ENCODE measurements around the gene TMEM151B. TPM values are rescaled to one million over a fixed set of nuclear protein-coding genes. Genes with fewer than 3 reads are reported as not detected.
A peak's percentile ranks its signal among the peaks of the same experiment; 100 is the strongest.

TMEM151B gene
- total and polyA plus RNA-seq, 2 of the 13 experiments (the other 11 are each of a cell fraction or from before 2014, with no cell fraction given), result not detected

DNA sequence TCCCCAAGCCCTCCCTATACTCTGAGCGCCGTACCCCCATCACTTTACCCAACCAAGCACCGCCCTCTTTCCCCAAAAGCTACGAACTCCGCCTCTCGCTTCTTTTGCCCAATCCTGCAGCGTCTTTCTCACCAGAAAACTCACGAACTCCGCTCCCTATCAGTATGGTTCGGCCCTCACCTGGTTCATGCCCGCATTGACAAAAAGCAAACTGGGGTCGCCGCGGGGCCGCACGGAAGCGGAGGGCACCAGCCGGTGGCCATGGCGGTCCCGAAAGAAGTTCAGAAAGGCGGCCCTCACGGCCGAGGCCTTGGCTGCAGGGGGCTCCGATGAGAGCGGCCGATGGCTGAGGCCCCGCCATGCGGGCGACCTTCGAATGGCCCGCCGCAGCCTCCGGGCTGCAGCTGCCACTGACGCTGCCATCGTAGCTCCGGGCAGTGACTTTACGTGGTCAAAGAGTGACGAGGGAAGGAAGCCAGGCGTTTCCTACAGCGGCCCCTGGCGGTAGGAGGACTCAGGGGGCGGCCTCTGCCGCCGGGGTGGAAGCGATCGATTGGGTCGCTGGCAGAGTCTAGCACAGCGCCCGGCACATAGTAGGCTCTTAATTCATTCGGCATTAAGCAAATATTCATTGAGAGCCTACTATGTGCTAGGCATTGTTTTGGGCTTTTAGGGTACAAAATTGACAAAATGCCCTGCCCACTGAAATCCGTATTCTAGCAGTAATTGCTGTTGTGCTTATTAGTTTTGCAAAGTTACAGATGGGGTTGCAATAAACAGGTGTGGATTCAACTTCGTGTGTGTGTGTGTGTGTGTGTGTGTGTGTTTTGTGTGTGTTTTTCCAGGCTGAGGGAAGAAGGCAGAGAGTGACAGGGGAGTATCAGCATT is 42.9 kb downstream of the TMEM151B start, which contains the start of gene AARS2 (continued):
- TF ChIP-seq KDM3A (CRISPR knock-in tag; IDR thresholded peaks at IDR 0.05; ENCODE audit: low read depth) (peak; percentile 99), NFKB2 (CRISPR knock-in tag; IDR thresholded peaks at IDR 0.05; ENCODE audit: borderline replicate concordance) (peak; percentile 99), ZNF703 (CRISPR knock-in tag; IDR thresholded peaks at IDR 0.05; ENCODE audit: borderline replicate concordance) (peak; percentile 90; the same call in 1 of the 2 replicates), ETV6 (CRISPR knock-in tag; conservative IDR thresholded peaks at IDR 0.05) (peak; percentile 98), SRSF9 (IDR thresholded peaks at IDR 0.05; ENCODE audit: borderline replicate concordance, insufficient read depth, low read depth, low read length, poor library complexity, severe bottlenecking) (no peak), ZNF10 (CRISPR knock-in tag; IDR thresholded peaks at IDR 0.05; ENCODE audit: borderline replicate concordance, low read depth) (no peak), ZNF382 (CRISPR knock-in tag; IDR thresholded peaks at IDR 0.05; ENCODE audit: borderline replicate concordance) (no peak), GLI4 (CRISPR knock-in tag; IDR thresholded peaks at IDR 0.05; ENCODE audit: borderline replicate concordance) (no peak; the same call in 1 of the 2 replicates), ZNF543 (CRISPR knock-in tag; IDR thresholded peaks at IDR 0.05) (peak; percentile 98), HIVEP1 (CRISPR knock-in tag; IDR thresholded peaks at IDR 0.05) (peak; percentile 93), ZNF350 (CRISPR knock-in tag; IDR thresholded peaks at IDR 0.05; ENCODE audit: borderline replicate concordance, low read depth) (peak; percentile 99), RBFOX2 (IDR thresholded peaks at IDR 0.05; ENCODE audit: low read depth, low read length) (peak; percentile 98)
- TF ChIP-seq, protein P1, sequence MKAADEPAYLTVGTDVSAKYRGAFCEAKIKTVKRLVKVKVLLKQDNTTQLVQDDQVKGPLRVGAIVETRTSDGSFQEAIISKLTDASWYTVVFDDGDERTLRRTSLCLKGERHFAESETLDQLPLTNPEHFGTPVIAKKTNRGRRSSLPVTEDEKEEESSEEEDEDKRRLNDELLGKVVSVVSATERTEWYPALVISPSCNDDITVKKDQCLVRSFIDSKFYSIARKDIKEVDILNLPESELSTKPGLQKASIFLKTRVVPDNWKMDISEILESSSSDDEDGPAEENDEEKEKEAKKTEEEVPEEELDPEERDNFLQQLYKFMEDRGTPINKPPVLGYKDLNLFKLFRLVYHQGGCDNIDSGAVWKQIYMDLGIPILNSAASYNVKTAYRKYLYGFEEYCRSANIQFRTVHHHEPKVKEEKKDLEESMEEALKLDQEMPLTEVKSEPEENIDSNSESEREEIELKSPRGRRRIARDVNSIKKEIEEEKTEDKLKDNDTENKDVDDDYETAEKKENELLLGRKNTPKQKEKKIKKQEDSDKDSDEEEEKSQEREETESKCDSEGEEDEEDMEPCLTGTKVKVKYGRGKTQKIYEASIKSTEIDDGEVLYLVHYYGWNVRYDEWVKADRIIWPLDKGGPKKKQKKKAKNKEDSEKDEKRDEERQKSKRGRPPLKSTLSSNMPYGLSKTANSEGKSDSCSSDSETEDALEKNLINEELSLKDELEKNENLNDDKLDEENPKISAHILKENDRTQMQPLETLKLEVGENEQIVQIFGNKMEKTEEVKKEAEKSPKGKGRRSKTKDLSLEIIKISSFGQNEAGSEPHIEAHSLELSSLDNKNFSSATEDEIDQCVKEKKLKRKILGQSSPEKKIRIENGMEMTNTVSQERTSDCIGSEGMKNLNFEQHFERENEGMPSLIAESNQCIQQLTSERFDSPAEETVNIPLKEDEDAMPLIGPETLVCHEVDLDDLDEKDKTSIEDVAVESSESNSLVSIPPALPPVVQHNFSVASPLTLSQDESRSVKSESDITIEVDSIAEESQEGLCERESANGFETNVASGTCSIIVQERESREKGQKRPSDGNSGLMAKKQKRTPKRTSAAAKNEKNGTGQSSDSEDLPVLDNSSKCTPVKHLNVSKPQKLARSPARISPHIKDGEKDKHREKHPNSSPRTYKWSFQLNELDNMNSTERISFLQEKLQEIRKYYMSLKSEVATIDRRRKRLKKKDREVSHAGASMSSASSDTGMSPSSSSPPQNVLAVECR (CRISPR knock-in tag; IDR thresholded peaks at IDR 0.05; ENCODE audit: borderline replicate concordance), result peak; percentile 99
- TF ChIP-seq, protein P2, sequence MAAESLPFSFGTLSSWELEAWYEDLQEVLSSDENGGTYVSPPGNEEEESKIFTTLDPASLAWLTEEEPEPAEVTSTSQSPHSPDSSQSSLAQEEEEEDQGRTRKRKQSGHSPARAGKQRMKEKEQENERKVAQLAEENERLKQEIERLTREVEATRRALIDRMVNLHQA (CRISPR knock-in tag; IDR thresholded peaks at IDR 0.05), result no peak
- TF ChIP-seq, protein P3, sequence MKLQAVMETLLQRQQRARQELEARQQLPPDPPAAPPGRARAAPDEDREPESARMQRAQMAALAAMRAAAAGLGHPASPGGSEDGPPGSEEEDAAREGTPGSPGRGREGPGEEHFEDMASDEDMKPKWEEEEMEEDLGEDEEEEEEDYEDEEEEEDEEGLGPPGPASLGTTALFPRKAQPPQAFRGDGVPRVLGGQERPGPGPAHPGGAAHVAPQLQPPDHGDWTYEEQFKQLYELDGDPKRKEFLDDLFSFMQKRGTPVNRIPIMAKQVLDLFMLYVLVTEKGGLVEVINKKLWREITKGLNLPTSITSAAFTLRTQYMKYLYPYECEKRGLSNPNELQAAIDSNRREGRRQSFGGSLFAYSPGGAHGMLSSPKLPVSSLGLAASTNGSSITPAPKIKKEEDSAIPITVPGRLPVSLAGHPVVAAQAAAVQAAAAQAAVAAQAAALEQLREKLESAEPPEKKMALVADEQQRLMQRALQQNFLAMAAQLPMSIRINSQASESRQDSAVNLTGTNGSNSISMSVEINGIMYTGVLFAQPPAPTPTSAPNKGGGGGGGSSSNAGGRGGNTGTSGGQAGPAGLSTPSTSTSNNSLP (IDR thresholded peaks at IDR 0.05; ENCODE audit: low read depth, low read length), result peak; percentile 76
- TF ChIP-seq, protein P4, sequence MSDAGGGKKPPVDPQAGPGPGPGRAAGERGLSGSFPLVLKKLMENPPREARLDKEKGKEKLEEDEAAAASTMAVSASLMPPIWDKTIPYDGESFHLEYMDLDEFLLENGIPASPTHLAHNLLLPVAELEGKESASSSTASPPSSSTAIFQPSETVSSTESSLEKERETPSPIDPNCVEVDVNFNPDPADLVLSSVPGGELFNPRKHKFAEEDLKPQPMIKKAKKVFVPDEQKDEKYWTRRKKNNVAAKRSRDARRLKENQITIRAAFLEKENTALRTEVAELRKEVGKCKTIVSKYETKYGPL (CRISPR knock-in tag; IDR thresholded peaks at IDR 0.05), result peak; percentile 69; the same call in 1 of the 2 replicates
- TF ChIP-seq, protein P5, sequence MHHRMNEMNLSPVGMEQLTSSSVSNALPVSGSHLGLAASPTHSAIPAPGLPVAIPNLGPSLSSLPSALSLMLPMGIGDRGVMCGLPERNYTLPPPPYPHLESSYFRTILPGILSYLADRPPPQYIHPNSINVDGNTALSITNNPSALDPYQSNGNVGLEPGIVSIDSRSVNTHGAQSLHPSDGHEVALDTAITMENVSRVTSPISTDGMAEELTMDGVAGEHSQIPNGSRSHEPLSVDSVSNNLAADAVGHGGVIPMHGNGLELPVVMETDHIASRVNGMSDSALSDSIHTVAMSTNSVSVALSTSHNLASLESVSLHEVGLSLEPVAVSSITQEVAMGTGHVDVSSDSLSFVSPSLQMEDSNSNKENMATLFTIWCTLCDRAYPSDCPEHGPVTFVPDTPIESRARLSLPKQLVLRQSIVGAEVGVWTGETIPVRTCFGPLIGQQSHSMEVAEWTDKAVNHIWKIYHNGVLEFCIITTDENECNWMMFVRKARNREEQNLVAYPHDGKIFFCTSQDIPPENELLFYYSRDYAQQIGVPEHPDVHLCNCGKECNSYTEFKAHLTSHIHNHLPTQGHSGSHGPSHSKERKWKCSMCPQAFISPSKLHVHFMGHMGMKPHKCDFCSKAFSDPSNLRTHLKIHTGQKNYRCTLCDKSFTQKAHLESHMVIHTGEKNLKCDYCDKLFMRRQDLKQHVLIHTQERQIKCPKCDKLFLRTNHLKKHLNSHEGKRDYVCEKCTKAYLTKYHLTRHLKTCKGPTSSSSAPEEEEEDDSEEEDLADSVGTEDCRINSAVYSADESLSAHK (CRISPR knock-in tag; IDR thresholded peaks at IDR 0.05; ENCODE audit: borderline replicate concordance), result peak; percentile 58; the same call in 1 of the 2 replicates

Data from HepG2 (cell line).